HG02610 (cell line): ENCODE data around the gene MGLL.
A peak's percentile ranks its signal among the peaks of the same experiment; 100 is the strongest.
"Not testable (repeated sequence)": the region's sequence is repeated elsewhere in the genome, so short reads cannot be mapped to it uniquely, and the experiment has no call there.

Experiments used
- ATAC-seq: cut with Tn5 transposase; IDR thresholded peaks from one replicate; pipeline ENCODE4 v1.9.1; 2021; ENCODE audit warnings: mild to moderate bottlenecking, moderate library complexity; ENCODE audit not compliant: unreplicated experiment

The MGLL gene

GRCh38 chr3:127711021-127711695 lies 111.2 kb downstream of the MGLL start:
- no peak for ATAC-seq

DNA sequence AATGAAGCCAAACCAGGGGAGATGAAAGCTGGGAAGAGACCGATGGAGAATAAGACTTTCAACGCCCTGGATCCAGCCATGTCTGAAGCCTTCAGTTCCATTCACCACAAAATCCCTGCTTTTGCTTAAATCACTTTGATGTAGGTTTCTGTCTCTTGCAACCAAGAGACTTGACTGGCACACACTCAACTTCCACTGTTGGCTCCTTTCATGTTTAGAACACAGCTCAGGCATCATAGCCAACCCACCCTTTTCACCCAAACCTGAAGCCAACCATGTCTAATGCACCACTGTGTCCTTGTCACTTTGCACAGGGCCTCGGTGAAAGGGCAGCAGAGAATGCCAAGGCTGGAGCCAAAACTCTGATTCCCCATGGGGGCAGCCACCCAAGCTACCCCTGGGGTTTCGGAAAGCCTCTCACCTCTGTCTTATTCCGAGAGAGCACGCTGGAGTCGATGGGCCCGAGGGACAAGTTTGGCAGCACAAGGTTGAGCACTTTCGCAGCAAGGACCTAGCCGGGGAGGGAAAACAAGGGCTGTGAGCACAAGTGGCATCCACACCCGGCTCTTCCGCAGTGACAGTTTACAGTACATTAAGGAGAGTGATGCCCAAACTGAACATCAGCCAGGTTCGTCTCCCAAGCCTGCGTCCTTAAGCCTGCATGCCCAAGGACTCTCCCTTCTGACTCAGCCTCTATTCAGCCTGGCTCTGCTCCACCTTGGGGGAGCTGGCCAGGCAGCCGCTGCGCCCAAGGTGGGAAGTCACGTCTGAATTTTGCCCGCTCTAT lies 112.0 kb downstream of the MGLL start:
- ATAC-seq, result no peak

GRCh38 chr3:127709320-127710060 lies 112.8 kb downstream of the MGLL start:
- ATAC-seq, result no peak

DNA sequence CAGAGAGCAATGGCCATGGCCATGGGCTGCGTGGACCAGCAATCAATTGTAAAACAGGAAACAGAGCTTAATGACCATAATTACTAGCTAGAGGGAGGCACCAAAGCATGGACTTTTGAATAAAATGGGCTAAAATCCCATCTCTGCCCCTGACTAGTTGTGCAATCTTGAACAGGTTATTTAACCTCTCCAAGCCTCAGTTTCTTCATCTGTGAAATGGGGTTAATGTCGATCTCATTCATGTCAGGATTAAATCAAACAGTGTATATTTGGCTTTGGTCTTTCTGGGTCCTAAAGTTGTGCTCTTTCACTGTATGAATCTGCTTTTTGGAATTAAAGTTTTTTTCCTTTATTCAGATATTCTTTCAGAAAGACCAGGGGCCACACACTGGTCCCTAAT lies 113.5 kb downstream of the MGLL start:
- no peak for ATAC-seq

GRCh38 chr3:127707851-127708411 lies 114.4 kb downstream of the MGLL start:
- no peak for ATAC-seq

GRCh38 chr3:127706785-127707351 lies 115.4 kb downstream of the MGLL start:
- no peak for ATAC-seq

DNA sequence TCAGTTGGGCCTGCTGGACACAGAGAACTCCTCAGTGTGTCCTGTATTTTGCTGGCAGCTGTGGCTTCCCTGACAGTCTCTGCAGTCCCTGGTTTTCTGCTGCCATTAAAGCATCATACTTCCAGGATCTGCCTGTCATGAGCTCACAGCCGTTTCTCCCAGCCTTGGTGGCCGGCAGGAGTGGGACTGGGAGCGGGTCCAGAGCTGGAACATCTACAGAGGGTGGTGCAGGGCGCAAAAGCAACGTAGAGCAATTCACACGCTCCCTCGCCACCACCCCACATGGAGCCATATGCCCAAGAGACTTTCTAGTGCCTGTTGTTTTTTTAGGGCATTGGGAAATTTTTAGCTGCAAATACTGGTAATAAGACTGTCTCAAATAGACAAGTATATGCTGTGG lies 116.0 kb downstream of the MGLL start:
- ATAC-seq, result no peak

GRCh38 chr3:127704840-127705239 lies 117.5 kb downstream of the MGLL start:
- not testable (repeated sequence) for ATAC-seq

GRCh38 chr3:127702151-127702578 lies 120.2 kb downstream of the MGLL start:
- no peak for ATAC-seq

- ATAC-seq, result no peak
Measured at GRCh38 chr3:127701280-127701911, 120.9 kb downstream of the MGLL start.

GRCh38 chr3:127700406-127700805 lies 121.9 kb downstream of the MGLL start:
- no peak for ATAC-seq

DNA sequence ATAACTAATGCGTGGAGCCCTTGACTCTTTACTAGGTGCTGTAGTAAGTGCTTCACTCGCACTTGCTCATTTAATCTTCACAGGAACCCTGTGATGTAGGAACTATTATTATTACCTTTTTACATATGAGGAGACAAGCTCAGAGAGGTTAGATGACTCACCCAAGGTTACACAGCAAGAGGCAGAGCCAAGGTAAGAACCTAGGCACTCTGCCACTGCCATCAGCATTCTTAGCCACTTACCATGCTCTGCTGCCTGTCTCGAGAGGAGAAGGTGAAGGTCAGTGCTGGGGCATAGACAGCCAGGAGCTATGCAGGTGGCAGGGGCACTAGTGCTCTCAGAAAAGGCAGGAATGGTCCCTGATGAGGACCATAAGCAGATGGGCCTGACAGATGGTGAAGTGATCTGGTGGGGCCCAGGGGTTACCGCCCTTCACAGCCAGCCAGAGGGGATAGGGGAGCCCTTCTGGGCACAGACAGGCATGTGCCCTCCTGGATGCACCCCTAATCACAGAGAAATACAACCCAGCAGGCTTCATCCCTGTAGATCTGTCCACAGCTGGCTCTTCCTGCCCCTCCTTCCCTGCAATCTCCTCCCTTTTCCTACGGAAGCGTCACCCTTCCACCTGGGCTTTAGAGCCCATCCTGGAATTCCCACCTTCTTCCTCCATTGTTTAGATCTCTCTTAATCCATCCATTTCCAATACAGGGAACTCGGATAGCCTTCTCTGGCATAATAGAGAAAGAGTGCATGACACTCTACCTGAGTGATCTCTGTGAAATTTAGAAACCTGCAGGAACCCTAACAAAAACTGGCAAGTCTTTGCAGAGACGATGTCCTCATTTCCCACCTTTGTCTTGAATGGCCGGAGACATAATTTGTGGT lies 122.7 kb downstream of the MGLL start:
- ATAC-seq, result no peak

- ATAC-seq, result no peak
Measured at GRCh38 chr3:127698691-127699415, 123.5 kb downstream of the MGLL start.

DNA sequence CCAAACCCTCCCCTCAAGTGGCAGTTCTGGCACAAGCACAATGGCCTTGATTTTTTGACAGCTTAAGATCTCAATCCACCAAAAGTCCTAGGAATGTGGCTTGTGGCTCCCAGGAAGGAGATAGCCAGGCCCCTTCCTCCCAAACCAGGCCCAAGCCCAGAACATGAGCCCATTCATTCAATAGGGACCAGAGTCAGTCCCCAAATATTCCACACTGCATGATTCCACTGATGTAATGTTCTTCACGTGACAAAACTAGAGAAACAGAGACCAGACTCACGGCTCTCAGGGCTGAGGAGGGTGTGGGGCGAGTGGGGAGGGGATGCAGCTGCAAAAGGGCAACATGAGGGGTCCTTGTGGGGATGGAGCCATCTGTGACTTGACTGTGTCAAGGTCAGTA lies 124.0 kb downstream of the MGLL start:
- no peak for ATAC-seq

GRCh38 chr3:127697551-127698240 lies 124.6 kb downstream of the MGLL start:
- ATAC-seq, result peak; percentile 59

- no peak for ATAC-seq
Measured at GRCh38 chr3:127694467-127695215, 127.7 kb downstream of the MGLL start.

- no peak for ATAC-seq
Measured at GRCh38 chr3:127693336-127693843, 128.9 kb downstream of the MGLL start.
